GM12892 (cell line): ENCODE results near the gene GTF3C1.
"Not testable (repeated sequence)": the region's sequence is repeated elsewhere in the genome, so short reads cannot be mapped to it uniquely, and the experiment has no call there.

ENCODE experiments used
- DNase-seq: peaks from one replicate; pipeline ENCODE4 v3.0.0; 2011; ENCODE audit not compliant: insufficient read length
- FAIRE-seq: peaks from 2 replicates; lab custom pipeline; 2011; peaks lifted over from hg19 to GRCh38; lab: Jason Lieb, UNC
- POLR2A ChIP-seq: IDR thresholded peaks from 2 replicates; pipeline ENCODE4 v1.6.1; 2011; ENCODE audit warnings: low read depth, low read length, control low read depth
- POLR2AphosphoS5 ChIP-seq: IDR thresholded peaks from 2 replicates; pipeline ENCODE4 v1.6.1; 2011; ENCODE audit warnings: low read depth, low read length, control low read depth
- TAF1 ChIP-seq: IDR thresholded peaks from 2 replicates; pipeline ENCODE4 v1.6.1; 2011; ENCODE audit warnings: low read depth, mild to moderate bottlenecking, control low read depth, low read length, borderline replicate concordance

The GTF3C1 gene

DNA sequence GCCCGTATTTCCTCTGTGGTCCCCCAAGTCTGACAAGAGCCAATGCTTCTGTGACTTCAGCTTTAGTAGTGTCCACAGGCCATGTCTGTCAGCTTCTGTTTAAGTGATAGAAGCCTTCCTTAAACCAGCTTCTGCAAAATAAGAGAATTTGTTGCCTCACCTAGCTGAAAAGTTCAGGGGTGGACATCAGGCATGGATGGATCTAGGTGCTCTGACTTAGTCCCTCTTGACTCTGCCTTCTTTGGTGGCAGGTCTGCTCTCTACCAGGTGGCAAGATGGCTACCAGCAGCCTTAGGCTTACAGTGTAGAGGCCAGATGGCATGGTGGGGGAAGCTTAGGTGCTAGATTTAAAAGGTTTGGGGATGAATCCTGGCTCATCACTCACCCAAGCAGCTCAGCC lies 33.9 kb upstream of the GTF3C1 start:
- TF ChIP-seq TAF1 (no peak), POLR2AphosphoS5 (no peak), POLR2A (no peak)
- FAIRE-seq = no peak
- no peak for DNase-seq

DNA sequence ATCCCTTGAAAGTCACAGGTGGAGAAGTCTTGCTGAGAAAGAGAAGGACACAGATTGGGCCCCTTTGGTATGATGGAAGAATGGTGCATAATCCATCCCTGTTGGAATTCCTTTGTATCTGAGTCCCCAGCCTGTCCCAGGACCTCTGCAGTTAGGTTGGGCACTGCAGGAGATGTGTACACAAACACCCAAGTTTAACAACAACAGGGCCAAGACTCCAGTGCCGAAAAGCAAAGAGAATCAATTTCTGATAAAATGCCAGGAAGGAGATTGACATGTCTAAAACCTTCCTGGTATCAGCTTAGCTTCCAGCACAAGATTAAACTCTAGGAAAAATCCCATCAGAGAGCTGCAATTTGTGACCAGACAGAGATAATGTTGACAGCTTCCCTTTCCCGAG lies 33.2 kb upstream of the GTF3C1 start:
- DNase-seq = no peak
- no peak for FAIRE-seq
- no peak for TF ChIP-seq POLR2A
- no peak for TF ChIP-seq TAF1
- no peak for TF ChIP-seq POLR2AphosphoS5

DNA sequence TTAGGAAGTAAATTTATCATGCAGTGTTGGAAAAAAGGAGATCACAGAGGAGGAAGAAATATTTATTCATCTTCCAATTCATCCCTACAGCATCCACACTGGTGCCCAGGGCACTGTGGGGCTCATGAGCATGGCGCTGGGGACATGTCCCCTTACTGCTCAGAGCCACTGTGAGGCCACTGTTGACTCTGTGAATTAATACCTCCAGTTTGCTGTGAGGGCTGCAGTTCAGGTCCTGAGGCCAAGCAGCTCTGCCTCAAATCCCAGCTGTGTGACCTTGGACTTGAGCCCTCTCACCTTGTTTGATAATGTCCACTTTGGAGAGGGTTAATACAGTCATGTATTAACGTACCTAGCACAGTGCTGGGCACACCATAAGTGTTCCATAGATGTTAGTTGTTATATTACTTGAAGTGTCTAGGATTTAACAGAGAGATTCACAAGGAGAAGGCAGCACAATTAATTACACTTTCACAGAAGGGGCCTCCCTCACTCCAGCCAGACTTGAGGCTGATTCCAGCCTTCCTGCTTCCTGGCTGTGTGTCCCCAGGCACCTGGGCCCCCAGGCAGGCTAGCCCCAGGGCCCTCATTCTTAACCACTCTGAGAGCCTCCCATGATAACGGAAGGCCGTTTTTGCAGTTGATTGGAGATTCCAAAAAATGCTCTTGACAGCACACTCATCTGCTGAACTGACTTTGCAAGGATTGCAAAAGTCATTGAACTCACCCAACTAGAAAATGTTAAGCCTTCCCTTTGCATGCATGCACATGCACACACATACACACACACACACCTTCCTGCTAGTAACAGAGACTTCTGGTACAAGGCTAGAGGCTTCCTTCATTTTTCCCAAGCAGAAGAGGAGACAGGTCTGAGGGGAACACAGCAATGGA lies 29.6 kb upstream of the GTF3C1 start:
- TF ChIP-seq POLR2AphosphoS5 = no peak
- TF ChIP-seq POLR2A = no peak
- TF ChIP-seq TAF1 = no peak
- no peak for DNase-seq
- FAIRE-seq = no peak

DNA sequence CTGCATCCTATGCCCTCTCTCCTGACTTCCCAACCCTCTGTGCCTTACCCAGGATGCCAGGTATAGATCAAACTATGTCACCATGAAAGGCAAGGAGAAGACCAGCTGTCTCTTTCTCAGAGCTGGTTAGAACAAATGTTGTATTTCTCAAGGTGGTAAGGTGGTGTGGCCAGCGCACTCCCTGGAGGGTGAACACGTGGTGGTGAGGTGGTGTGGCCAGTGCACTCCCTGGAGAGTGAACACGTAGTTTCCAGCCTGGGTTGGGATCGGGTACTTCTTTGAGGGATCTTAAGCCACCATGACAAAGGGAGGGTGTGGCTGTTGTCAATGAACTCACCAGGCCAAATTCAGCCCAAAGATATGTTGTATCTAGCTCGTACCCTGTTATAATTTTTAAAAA lies 27.0 kb upstream of the GTF3C1 start:
- DNase-seq (no peak), FAIRE-seq (no peak)
- TF ChIP-seq POLR2AphosphoS5 = no peak
- no peak for TF ChIP-seq TAF1
- TF ChIP-seq POLR2A = no peak

DNA sequence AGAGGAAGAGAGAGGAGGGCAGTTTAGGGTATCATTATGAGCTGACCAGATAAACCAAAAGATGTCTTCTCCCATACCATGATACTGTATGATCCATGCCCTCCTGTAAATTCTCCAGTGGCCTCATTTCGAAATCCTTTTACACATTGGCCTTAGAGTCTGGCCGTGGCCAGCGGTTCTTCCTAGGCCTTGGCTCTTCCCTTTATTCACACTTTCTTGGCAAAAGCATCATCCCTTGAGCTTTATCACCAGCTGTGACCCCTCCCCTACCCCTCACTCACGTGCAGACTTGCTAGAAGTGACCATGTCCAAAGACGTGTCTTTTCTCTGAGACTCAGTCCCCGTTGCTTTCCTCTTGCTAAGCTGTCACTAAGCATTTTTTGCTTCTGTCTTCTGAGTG lies 23.0 kb upstream of the GTF3C1 start:
- FAIRE-seq = no peak
- TF ChIP-seq POLR2AphosphoS5 = no peak
- DNase-seq = no peak

DNA sequence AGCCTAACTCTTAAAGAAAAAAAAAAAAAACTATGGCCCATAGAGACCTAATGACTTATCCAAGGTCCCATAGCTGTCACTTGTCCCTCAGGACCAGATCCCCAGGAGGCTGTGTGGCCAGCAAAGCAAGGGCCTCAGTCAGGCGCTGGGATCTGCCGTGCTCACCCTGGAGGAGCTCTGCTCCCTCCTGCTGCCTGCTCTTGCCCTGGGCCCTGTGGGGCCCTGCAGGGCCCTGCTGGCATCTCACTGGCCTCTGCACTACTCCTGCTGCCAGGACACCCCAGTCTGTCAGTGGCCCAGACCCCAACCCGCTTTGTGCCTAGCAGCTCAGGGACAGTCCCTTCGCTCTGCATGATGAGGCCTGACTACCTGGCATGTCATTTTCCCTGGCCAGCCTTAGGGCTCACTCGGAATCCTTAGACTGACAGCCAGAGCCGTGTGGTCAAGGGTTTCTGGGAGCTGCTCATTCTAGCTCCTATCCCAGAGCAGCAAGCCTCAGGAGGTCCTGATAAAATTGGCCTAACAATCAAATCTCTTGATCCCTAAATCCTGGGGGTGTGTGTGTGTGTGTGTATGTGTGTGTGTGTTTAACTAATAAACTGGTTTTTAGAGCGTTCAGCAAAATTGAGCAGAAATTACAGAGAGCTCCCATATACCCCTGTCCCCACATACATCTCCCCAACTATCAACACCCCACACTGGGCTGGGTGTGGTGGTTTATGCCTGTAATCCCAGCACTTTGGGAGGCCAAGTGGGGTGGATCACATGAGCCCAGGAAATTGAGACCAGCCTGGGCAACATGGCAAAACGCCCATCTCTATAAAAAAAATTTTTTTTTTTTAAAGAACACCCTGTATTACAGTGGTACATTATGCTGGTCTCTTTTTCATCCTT lies 22.0 kb upstream of the GTF3C1 start:
- no peak for DNase-seq
- TF ChIP-seq POLR2A (no peak), TAF1 (no peak), POLR2AphosphoS5 (no peak)
- no peak for FAIRE-seq

DNA sequence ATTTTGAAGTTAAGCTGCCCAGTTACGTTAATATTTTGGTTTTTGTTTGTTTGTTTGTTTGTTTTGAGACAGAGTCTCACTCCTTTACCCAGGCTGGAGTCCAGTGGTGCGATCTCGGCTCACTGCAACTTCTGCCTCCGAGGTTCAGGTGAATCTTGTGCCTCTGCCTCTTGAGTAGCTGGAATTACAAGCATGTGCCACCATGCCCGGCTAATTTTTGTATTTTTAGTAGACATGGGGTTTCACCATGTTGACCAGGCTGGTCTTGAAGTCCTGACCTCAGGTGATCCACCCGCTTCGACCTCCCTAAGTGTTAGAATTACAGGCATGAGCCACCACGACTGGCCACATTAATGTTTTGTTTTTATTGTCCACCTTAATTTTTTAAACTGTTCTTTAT lies 21.3 kb upstream of the GTF3C1 start:
- FAIRE-seq, DNase-seq: not testable (repeated sequence)

DNA sequence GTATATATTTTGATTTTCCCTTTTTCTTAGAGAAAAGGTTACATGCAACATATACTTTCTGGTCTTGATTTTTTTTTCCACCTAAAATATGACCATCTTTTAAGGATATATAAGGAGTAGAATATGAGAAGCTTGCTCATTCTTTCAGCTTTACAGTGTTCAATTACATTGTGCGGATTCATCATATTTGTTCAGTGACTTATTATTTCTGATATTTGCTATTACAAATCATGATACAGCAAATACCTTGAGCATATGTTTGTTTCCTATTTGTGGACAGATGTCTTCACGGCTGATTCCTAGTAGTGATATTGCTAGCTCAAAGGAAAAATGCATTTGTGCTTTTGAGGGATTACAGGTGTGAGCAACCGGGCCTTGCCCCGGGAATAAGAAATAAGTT lies 18.4 kb upstream of the GTF3C1 start:
- TF ChIP-seq POLR2AphosphoS5 (no peak), POLR2A (no peak), TAF1 (no peak)
- no peak for DNase-seq
- no peak for FAIRE-seq

DNA sequence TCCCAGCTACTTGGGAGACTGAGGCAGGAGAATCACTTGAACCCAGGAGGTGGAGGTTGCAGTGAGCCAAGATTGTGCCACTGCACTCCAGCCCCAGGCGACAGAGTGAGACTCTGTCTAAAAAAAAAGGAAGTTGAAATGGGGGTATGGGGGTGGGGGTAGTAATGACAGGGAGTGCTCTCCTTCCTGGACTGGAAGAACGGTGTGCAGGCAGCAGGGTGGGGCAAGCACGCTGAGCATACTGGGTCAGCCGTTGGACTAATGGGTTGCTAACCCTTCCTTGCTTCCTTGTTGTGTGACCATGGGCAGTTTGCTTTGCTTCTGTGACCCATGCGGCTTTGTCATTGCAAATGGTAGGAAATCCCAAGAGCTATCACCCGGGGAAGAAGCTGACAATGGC lies 16.7 kb upstream of the GTF3C1 start:
- no peak for FAIRE-seq
- no peak for DNase-seq

DNA sequence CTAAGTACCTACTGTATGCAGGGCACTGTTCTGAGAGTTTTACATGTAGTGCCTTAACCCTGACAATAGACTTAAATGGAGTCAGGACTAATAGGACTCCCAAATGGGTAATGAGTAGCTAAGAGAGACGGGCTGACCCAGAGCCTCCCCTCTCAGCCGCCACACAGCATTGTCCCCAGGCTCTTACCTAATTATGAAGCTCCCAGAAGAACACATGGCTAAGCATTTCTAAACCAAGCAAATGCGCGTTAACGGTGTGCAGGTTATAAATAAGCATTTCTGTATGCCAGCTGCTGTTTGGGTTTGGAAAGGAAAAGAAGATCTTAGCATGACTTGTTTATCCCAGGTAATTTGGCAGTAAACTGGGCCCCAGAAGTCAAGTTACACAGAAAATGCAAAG lies 14.5 kb upstream of the GTF3C1 start:
- no peak for DNase-seq
- FAIRE-seq = no peak
- TF ChIP-seq TAF1 = no peak
- no peak for TF ChIP-seq POLR2A
- no peak for TF ChIP-seq POLR2AphosphoS5

More for the DNA sequence above, 16.7 kb upstream of the GTF3C1 start:
- TF ChIP-seq POLR2A = no peak
- no peak for TF ChIP-seq POLR2AphosphoS5
- TF ChIP-seq TAF1 = no peak

DNA sequence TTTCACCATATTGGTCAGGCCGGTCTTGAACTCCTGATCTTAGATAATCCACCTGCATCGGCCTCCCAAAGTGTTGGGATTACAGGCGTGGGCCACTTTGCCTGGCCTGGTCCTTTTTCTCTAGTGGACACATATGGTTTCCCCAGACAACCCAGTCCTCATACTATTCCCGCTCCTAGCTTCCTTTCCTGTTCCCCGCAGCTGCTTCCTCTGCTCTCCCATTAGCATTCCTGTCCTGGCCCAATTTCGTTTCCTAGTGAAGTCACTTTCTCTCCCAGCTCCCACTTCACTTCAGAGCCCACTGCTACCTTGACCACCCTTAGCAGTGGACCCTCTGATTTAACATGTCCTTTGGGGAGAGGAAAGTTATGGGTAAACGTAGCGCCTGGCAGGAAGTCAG lies 11.5 kb upstream of the GTF3C1 start:
- FAIRE-seq (no peak), DNase-seq (no peak)
- TF ChIP-seq POLR2AphosphoS5 (no peak), TAF1 (no peak), POLR2A (no peak)

DNA sequence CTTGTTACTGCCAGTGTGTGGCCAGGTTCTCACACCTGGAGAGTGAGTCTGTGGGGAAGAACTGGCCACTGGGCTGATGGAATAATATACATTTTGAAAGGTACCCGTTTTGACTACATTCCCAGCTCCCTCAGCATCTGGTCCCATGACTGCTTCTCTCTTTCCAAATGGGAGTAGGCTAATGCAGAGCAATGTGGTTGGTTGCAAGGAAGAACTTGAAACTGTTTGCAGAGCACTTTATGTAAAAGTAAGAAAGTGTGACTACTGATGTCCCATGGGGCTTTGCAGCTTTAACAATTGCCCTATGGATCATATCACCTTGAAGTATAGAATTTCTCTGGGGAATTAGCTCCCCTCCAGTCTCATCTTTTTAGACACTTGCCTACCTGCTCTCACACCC lies 9.2 kb upstream of the GTF3C1 start:
- no peak for TF ChIP-seq POLR2A
- no peak for TF ChIP-seq POLR2AphosphoS5
- TF ChIP-seq TAF1 = no peak
- no peak for FAIRE-seq
- no peak for DNase-seq
